DMS79 (cell line): Measurements from ENCODE around the gene NPHP4.

Experiments
- DNase-seq: peaks from one replicate; lab custom pipeline; 2025; lab: John Stamatoyannopoulos, UW

Gene NPHP4

GRCh38 chr1:5992026-5992813 is at the start of gene NPHP4:
Gene NPHP4 (minus strand): TSS chr1:5992425. CDS start chr1:5986289, 6,136 bp downstream.
- DNase-seq: peak; percentile 100

DNA sequence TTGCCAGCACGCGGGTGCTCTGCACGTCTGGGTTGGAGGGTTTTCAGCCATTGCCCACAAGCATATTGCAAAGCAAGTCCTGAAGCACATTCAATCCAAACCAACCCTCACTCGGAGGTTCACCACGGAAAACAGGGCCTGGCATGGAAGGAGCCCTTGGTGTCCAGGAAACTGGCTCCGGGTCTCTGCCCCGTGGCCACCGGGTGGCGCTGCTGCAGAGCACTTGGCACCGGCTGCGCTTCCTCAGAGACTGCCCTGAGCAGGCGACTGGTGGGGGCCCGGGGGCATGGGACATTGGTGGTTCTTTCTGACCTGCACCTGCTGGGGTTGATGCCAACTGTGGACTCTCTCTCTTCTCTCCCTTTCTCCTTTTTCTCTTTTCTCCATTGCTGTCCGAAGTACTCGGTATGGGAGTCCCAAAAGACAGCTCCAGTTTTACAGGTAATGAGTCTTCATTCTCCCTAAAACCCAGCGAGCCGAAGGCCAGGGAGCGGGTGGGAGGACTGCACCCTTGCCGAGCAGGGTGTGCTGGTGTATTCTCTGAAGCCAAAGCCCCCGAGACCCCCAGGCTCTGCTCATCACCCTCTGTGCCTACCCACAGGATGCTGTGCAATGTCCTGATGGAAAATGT is 49.3 kb upstream of the NPHP4 start:
- no peak for DNase-seq

- DNase-seq: no peak
Measured at GRCh38 chr1:6040861-6041415, 48.7 kb upstream of the NPHP4 start.

DNA sequence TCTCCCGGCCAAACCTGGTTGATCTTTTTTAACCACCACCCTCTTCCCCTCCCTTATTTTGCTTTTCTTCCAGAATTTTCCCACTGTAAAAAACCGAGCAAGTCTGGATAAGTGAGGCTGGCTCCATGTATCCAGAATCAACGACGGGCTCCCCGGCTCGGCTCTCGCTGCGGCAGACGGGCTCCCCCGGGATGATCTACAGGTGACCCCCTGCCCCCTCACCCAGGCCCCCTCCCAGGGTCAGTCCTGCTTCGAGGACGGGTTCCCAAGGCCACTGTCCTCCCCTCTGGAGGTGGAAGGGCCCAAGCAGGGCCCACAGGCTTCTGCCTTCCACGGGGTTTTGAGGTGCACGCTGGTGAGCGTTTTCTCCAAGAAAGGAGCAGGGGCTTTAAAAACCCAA is 48.2 kb upstream of the NPHP4 start:
- DNase-seq: no peak

- DNase-seq: no peak
Measured at GRCh38 chr1:6039031-6039430, 46.8 kb upstream of the NPHP4 start.

GRCh38 chr1:6038603-6039002 is 46.4 kb upstream of the NPHP4 start:
- no peak for DNase-seq

GRCh38 chr1:6037338-6037762 is 45.1 kb upstream of the NPHP4 start:
- DNase-seq: no peak

DNA sequence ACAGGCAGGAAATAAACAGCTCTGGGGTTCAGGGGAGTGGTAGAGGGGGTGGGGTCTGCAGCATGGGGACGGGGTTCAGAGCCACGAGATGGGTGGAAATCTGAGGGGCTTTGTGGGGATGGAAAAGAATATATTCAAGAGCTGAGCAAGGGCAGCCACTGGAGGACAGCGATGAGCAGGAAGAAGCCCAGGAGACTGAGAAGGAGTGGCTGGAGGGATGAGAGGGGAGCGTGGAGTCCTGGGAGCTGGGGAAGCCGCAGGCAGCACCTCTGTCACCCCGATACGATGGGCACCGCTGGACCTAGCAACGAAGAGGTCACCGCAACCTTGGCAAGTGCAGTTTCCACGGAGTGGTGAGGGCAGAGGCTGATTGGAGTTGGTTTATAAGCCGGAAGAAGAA is 43.5 kb upstream of the NPHP4 start:
- no peak for DNase-seq

DNA sequence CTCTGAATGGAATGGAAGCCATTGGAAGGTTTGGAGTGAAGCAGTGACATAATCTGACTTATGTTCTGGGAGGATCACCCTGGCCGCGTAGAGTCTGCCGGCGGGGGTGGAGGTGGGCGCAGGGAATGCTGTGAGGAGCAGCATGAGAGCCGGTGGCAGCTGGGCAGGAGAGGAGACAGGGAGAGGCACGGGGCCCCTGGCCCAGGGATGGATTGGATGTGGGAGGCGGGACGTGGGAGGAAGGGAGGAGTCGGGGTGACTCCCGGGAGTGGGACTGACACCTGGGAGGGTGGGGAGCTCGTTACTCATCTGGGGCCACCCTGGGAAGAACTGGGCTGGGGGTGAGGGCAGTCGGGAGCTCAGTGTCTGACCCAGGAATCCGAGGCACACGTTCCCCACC is 43.1 kb upstream of the NPHP4 start:
- DNase-seq: no peak

- no peak for DNase-seq
Measured at GRCh38 chr1:6034750-6035096, 42.5 kb upstream of the NPHP4 start.

DNA sequence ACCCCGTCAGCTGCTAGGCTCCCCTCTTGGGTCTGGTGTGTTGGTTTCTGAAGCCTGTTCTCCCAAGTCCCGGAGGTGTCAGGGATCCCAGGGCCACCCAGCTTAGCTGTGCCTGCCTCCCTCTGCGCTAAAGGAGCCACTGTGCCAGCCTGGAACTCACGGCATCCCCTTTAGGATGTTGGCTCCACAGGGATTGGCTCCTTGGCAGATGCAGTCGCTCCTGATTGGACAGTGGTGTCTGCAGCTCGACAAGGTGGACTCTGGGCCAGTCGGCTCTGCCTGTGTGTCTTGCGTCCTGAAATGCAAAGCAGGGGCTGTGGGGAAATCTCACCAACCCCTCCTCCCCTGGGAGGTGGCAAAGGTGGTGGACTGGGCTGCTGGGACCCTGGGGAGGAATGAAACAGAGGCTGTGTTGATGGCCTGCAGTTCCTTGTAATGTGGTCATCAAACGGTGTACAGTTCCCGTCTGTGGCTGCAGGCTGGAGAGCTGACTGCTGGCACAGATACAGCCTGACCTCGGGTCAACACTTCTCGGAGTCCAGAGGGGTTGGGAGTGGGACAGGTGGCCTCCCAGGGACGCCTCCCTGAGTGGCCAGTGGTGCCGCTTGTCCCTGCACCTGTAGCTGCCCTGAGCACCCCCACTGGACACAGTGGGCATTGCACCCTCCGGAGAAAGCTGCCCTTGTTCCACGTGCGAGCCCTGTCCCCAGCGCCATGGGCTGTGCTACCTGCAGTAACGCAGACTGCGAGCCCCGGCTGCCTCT is 41.9 kb upstream of the NPHP4 start:
- DNase-seq: peak; percentile 44

GRCh38 chr1:6033124-6033523 is 40.9 kb upstream of the NPHP4 start:
- DNase-seq: no peak

DNA sequence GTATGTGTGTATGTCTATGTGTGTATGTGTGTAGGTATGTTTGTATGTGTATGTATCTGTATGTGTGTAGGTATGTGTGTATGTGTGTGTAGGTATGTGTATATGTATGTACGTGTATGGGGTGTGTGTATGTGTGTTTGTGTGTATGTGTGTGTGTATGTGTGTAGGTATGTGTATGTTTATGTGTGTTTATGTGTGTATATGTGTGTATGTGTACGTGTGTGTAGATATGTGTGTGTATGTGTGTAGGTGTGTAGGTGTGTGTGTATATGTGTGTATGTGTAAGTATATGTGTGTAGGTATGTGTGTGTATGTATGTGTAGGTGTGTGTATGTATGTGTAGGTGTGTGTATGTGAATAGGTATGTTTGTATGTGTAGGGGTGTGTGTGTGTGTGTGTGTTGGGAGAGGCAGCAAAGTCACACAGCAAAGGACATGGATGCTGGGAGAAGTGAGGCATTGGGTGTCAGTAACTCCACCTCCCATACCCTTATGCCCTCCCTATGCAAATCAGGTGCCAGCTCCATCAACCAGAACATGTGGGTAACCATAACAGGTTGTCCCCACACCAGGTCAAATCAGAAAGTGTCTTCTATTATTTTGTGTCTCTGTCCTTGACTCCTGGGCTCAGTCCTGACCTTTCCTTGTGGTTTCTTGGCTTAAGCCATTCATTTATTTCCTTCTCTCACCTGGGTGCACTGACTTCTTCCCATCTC is 38.5 kb upstream of the NPHP4 start:
- no peak for DNase-seq

DNA sequence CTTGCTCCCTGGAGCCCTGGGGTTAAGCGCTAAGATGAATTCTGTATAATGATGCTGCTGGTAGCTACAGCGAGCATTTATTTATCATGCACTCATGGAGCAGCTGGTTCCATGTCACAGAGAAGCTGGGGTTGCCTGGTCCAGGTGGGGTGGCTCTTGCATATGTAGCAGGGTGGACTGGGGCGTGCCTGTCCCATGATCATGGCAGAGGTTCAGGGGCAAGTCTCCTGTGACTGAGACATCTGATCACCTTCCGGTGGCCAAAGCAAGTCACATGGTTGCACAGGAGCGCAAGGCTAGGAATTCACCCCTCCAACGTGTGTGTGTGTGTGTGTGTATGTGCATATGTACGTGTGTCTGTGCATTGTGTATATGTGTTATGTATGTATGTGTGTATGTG is 37.9 kb upstream of the NPHP4 start:
- DNase-seq: no peak

DNA sequence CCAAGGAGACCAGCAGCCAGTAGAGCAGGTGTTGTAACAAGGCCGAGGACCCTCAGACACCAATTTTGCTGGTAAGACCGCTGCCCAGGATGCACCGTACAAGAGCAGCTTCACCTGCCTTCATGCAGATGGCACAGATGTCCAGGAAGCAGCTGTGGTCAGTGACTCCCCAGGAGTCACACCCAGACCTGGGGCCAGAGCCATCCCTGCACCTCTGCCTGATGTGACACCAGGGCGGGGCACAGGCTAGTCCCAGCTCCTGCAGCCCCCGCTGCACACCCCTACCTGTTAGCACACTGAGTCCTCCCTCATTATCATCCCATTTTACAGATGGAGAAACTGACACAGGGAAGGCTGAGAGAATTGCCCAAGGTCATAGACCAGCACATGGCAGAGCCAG is 37.1 kb upstream of the NPHP4 start:
- no peak for DNase-seq

- DNase-seq: no peak
Measured at GRCh38 chr1:6028042-6028850, 36.0 kb upstream of the NPHP4 start.

DNA sequence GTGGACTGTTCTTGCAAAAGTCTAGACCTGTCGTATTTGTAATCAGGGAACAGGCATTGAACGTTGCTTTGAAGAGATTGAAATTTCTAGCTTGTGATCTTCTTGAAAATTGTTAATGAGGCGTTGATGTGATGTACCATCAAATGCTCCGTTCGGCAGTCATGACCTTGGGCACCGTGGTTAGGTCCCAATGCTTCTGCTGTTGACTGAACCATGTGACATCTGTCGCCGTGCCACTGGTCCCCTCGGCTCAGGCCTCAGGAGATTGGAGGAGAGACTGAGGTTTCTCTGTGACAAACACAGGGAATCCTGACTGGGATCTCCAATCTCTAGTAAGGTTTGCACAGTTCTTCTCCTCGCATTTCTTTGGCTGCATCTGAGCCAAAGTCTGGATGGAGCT is 35.4 kb upstream of the NPHP4 start:
- no peak for DNase-seq

GRCh38 chr1:6026095-6026809 is 34.0 kb upstream of the NPHP4 start:
- DNase-seq: peak; percentile 93

DNA sequence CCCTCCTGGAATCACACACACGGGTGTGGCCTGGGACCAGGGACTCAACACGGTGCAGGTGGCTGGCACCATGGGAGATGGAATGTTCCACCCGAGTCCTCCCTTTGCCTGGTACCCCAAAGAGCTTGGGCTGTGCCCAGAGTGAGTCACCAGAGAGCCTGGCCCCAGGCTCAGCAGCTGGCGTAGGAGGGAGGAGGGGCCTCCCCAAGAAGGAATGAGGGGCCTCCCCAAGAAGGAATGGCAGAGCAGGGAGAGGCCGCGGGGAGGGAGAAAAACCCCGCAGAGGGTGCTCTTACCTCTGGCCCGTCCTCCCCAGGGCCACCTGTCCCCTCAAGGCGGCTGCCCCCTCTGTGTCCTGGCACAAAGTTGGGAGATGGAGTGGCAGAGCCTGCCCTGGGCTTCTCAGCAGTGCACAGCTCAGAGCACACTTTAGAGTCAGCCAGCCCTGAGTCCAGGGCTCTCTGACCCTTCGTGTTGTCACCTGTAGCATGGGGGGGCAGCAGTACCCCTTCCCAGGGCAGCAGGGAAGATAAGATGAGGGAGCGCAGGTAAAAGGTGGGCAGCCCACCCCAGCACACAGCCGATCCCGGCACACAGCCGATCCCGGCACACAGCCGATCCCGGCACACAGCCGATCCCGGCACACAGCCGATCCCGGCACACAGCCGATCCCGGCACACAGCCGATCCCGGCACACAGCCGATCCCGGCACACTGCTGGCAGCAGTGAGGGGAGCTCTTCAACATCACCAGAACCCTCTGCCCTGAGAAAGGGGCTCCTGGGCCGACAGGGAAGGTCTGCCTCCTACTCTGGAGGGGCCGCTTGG is 33.3 kb upstream of the NPHP4 start:
- peak; percentile 27 for DNase-seq

- no peak for DNase-seq
Measured at GRCh38 chr1:6024376-6024775, 32.2 kb upstream of the NPHP4 start.
